HepG2 (cell line): ENCODE measurements around the gene ZBTB46. TPM values are rescaled to one million over a fixed set of nuclear protein-coding genes. Genes with fewer than 3 reads are reported as not detected.

ENCODE experiments used
- ATF2 ChIP-seq: sonication (generic); formaldehyde crosslinking; IDR thresholded peaks from 2 replicates; pipeline ENCODE4 v1.4.0; 2020; ENCODE audit warnings: missing genetic modification reagents
- ATF3 ChIP-seq: sonication (generic); formaldehyde crosslinking; IDR thresholded peaks from 2 replicates; pipeline ENCODE4 v1.4.0; 2020; ENCODE audit warnings: missing genetic modification reagents
- BRCA1 ChIP-seq: sonication (generic); formaldehyde crosslinking; IDR thresholded peaks from 2 replicates; pipeline ENCODE4 v1.4.0; 2020; ENCODE audit warnings: missing genetic modification reagents
- CBX5 ChIP-seq: sonication (generic); formaldehyde crosslinking; IDR thresholded peaks from 2 replicates; pipeline ENCODE4 v1.4.0; 2020; ENCODE audit warnings: missing genetic modification reagents, borderline replicate concordance
- HINFP ChIP-seq: sonication (generic); formaldehyde crosslinking; IDR thresholded peaks from 2 replicates; pipeline ENCODE4 v1.4.0; 2020; ENCODE audit warnings: low read depth, mild to moderate bottlenecking, missing genetic modification reagents
- HNF1A ChIP-seq, 2 experiments: sonication (generic) in 1 of 2; formaldehyde crosslinking in 1 of 2; IDR thresholded peaks; 2 replicates each; pipeline versions ENCODE4 v1.4.0 to v1.6.1; 2016 to 2020; ENCODE audit warnings: borderline replicate concordance in 1 of 2, low read depth in 1 of 2, mild to moderate bottlenecking in 1 of 2, missing genetic modification reagents in 1 of 2
- HNF4G ChIP-seq, 2 experiments: sonication (generic) in 1 of 2; formaldehyde crosslinking in 1 of 2; IDR thresholded peaks; 2 replicates each; pipeline versions ENCODE4 v1.4.0 to v1.6.1; 2011 to 2020; ENCODE audit warnings: borderline replicate concordance in 2 of 2, low read depth in 2 of 2, mild to moderate bottlenecking in 2 of 2, low read length in 1 of 2, missing genetic modification reagents in 1 of 2, moderate library complexity in 1 of 2
- ISL2 ChIP-seq: sonication (generic); formaldehyde crosslinking; IDR thresholded peaks from 2 replicates; pipeline ENCODE4 v1.5.0; 2020; ENCODE audit warnings: missing genetic modification reagents
- MED1 ChIP-seq: sonication (generic); formaldehyde crosslinking; IDR thresholded peaks from 2 replicates; pipeline ENCODE4 v1.4.0; 2020; ENCODE audit warnings: missing genetic modification reagents
- MYNN ChIP-seq: sonication (generic); formaldehyde crosslinking; IDR thresholded peaks from 2 replicates; pipeline ENCODE4 v1.4.0; 2020; ENCODE audit warnings: mild to moderate bottlenecking, low read depth, missing genetic modification reagents
- RBM22 ChIP-seq: fragments of 200-400 bp; formaldehyde crosslinking; optimal IDR thresholded peaks from 2 replicates; pipeline ENCODE3; 2017; ENCODE audit warnings: mild to moderate bottlenecking, low read length, moderate library complexity
- SP5 ChIP-seq: IDR thresholded peaks from 2 replicates; pipeline ENCODE4 v1.6.1; 2016; ENCODE audit warnings: low read depth, borderline replicate concordance
- ZBTB39 ChIP-seq: sonication (generic); formaldehyde crosslinking; IDR thresholded peaks from 2 replicates; pipeline ENCODE4 v1.5.0; 2020; ENCODE audit warnings: missing genetic modification reagents
- ZBTB8A ChIP-seq: sonication (generic); formaldehyde crosslinking; IDR thresholded peaks from 2 replicates; pipeline ENCODE4 v1.4.0; 2020; ENCODE audit warnings: mild to moderate bottlenecking, low read depth, missing genetic modification reagents, borderline replicate concordance
- ZNF232 ChIP-seq: sonication (generic); formaldehyde crosslinking; IDR thresholded peaks from 2 replicates; pipeline ENCODE4 v1.4.0; 2020; ENCODE audit warnings: missing genetic modification reagents, borderline replicate concordance
- ZNF343 ChIP-seq: sonication (generic); formaldehyde crosslinking; IDR thresholded peaks from 2 replicates; pipeline ENCODE4 v1.4.0; 2020; ENCODE audit warnings: mild to moderate bottlenecking, missing genetic modification reagents
- ZNF724P ChIP-seq: sonication (generic); formaldehyde crosslinking; IDR thresholded peaks from 2 replicates; pipeline ENCODE4 v1.8.0; 2022; ENCODE audit warnings: missing genetic modification reagents, borderline replicate concordance
- ZNF841 ChIP-seq: sonication (generic); formaldehyde crosslinking; IDR thresholded peaks from 2 replicates; pipeline ENCODE4 v1.8.1; 2023; ENCODE audit warnings: missing genetic modification reagents, borderline replicate concordance
- polyA plus RNA-seq, 8 experiments: library from polyadenylated mRNA; depleted of rRNA in 3 of 8; stranded (reverse) in 7 of 8; unstranded in 1 of 8; fragments of >200 nt; fragmentation: Illumina TruSeq in 4 of 8; extraction: Trizol in 4 of 8; gene quantifications; 2 replicates each; pipeline versions ENCODE4 v1.2.1 to v1.2.3, GENCODE V29; 2011 to 2016; ENCODE audit warnings: low read depth in 4 of 8, missing spikeins in 1 of 8, mixed read lengths in 1 of 8; ENCODE audit not compliant: insufficient read depth in 1 of 8
- total RNA-seq, 5 experiments: library from RNA; depleted of rRNA; stranded (reverse); fragments of >200 nt; fragmentation: Illumina TruSeq; extraction: Trizol; gene quantifications; 2 replicates each; pipeline ENCODE4 v1.2.3, GENCODE V29; 2016; ENCODE audit warnings: low read depth in 1 of 5

The ZBTB46 gene
- total and polyA plus RNA-seq, 2 of the 13 experiments (the other 11 are each of a cell fraction or from before 2014, with no cell fraction given), result 1.6 to 13.5 TPM

GRCh38 chr20:63734111-63734945, 96.7 kb downstream of the ZBTB46 start (continued):
- no peak for TF ChIP-seq ISL2 (CRISPR knock-in tag)
- no peak for TF ChIP-seq ZNF343
- no peak for TF ChIP-seq MED1 (CRISPR knock-in tag)
- TF ChIP-seq CBX5 (CRISPR knock-in tag), result no peak
- TF ChIP-seq ZNF724P, result no peak
- no peak for TF ChIP-seq HNF1A (IDR thresholded peaks at IDR 0.05; ENCODE audit: low read depth)
- no peak for TF ChIP-seq HNF1A (CRISPR knock-in tag; IDR thresholded peaks at IDR 0.05; ENCODE audit: borderline replicate concordance)
- no peak for TF ChIP-seq ZBTB8A (CRISPR knock-in tag)
- peak; percentile 97 for TF ChIP-seq HNF4G (IDR thresholded peaks at IDR 0.05; ENCODE audit: borderline replicate concordance, low read depth, low read length)
- peak; percentile 83; the same call in 1 of the 2 replicates for TF ChIP-seq HNF4G (CRISPR knock-in tag; IDR thresholded peaks at IDR 0.05; ENCODE audit: borderline replicate concordance, low read depth)
- TF ChIP-seq ZNF841 (CRISPR knock-in tag), result no peak
- peak; percentile 25; the same call in 1 of the 2 replicates for TF ChIP-seq ZBTB39 (CRISPR knock-in tag)
- no peak for TF ChIP-seq BRCA1 (CRISPR knock-in tag)
- TF ChIP-seq ZNF232 (CRISPR knock-in tag), result no peak
- no peak for TF ChIP-seq MYNN (CRISPR knock-in tag)
- TF ChIP-seq RBM22, result peak; percentile 63
- no peak for TF ChIP-seq HINFP
- TF ChIP-seq ATF3, result no peak
- TF ChIP-seq SP5 (CRISPR knock-in tag), result no peak
- TF ChIP-seq ATF2 (CRISPR knock-in tag), result no peak
